Loucy (cell line): ENCODE results near the gene KIF24.
A peak's percentile ranks its signal among the peaks of the same experiment; 100 is the strongest.

Source experiments
- H2AFZ ChIP-seq: fragments of 200-600 bp; sonication (generic); 2 replicates; pipeline ENCODE4 v1.6.0; 2016; ENCODE audit warnings: antibody characterized with exemption, mild to moderate bottlenecking, low read length, moderate library complexity
- H3F3A ChIP-seq: fragments of 200-600 bp; 2 replicates; pipeline ENCODE4 v1.6.0; 2016; ENCODE audit warnings: antibody characterized with exemption, low read depth, mild to moderate bottlenecking
- H3K27me3 ChIP-seq: fragments of 200-600 bp; sonication (generic); 2 replicates; pipeline ENCODE4 v1.6.1; 2014; ENCODE audit warnings: low read length, mild to moderate bottlenecking; ENCODE audit not compliant: insufficient read depth, poor library complexity, severe bottlenecking
- H3K36me3 ChIP-seq: fragments of 200-600 bp; sonication (generic); 2 replicates; pipeline ENCODE4 v1.6.1; 2016; ENCODE audit warnings: low read length; ENCODE audit not compliant: insufficient read depth
- H3K4me1 ChIP-seq: fragments of 200-600 bp; sonication (generic); 2 replicates; pipeline ENCODE4 v1.5.1; 2014; ENCODE audit warnings: low read length, mild to moderate bottlenecking; ENCODE audit not compliant: insufficient read depth, poor library complexity, severe bottlenecking
- H3K4me2 ChIP-seq: fragments of 200-600 bp; sonication (generic); 2 replicates; pipeline ENCODE4 v1.6.0; 2014; ENCODE audit warnings: antibody characterized with exemption, low read length, low read depth, mild to moderate bottlenecking; ENCODE audit not compliant: poor library complexity, severe bottlenecking
- H3K4me3 ChIP-seq: fragments of 200-600 bp; sonication (generic); 2 replicates; pipeline ENCODE4 v1.5.1; 2014; ENCODE audit warnings: low read length, mild to moderate bottlenecking, mixed read lengths; ENCODE audit not compliant: poor library complexity, severe bottlenecking
- H3K79me2 ChIP-seq: fragments of 200-600 bp; sonication (generic); 2 replicates; pipeline ENCODE4 v1.6.1; 2014; ENCODE audit warnings: low read length; ENCODE audit not compliant: insufficient read depth
- H3K9ac ChIP-seq: fragments of 200-600 bp; sonication (generic); 2 replicates; pipeline ENCODE4 v1.6.0; 2014; ENCODE audit warnings: mild to moderate bottlenecking, low read depth, low read length, moderate library complexity; ENCODE audit not compliant: poor library complexity, severe bottlenecking
- H3K9me2 ChIP-seq: fragments of 200-600 bp; sonication (generic); replicated peaks from 2 replicates; pipeline ENCODE4 v1.6.1; 2016; ENCODE audit warnings: low read depth, low read length, mixed read lengths
- H3K9me3 ChIP-seq: fragments of 200-600 bp; sonication (generic); 2 replicates; pipeline ENCODE4 v1.6.1; 2014; ENCODE audit warnings: mild to moderate bottlenecking, antibody characterized with exemption, low read length, low read depth; ENCODE audit not compliant: insufficient read depth
- H4K20me1 ChIP-seq: fragments of 200-600 bp; sonication (generic); 2 replicates; pipeline ENCODE4 v1.6.0; 2014; ENCODE audit warnings: antibody characterized with exemption, low read length, mild to moderate bottlenecking; ENCODE audit not compliant: insufficient read depth, poor library complexity, severe bottlenecking
- CTCF ChIP-seq: fragments of 200-600 bp; sonication (generic); conservative IDR thresholded peaks from 2 replicates; pipeline ENCODE4 v1.5.1; 2014; ENCODE audit warnings: mild to moderate bottlenecking, antibody characterized with exemption, low read length
- EZH2phosphoT487 ChIP-seq: fragments of 200-600 bp; IDR thresholded peaks from 2 replicates; pipeline ENCODE4 v1.6.1; 2018; ENCODE audit warnings: antibody characterized with exemption, mild to moderate bottlenecking, moderate library complexity, borderline replicate concordance

The KIF24 gene

GRCh38 chr9:34326690-34327089 lies 2.4 kb downstream of the KIF24 start:
- peak overlapping the region; percentile 88 for H3K4me2 ChIP-seq
- no peak overlapping the region for H2AFZ ChIP-seq
- no peaks in the 10 kb centered on the region for H4K20me1 ChIP-seq
- no peak for TF ChIP-seq CTCF
- TF ChIP-seq EZH2phosphoT487, result no peak
- peaks cover 54% of the 10 kb centered on the region for H3K79me2 ChIP-seq
- no peaks in the 10 kb centered on the region for H3K36me3 ChIP-seq
- H3K9me3 ChIP-seq, result no peaks in the 10 kb centered on the region
- no peaks in the 10 kb centered on the region for H3F3A ChIP-seq
- H3K27me3 ChIP-seq, result no peaks in the 10 kb centered on the region
- H3K9ac ChIP-seq, result peak overlapping the region; percentile 45
- no peaks in the 10 kb centered on the region for H3K9me2 ChIP-seq
- H3K4me3 ChIP-seq, result peak overlapping the region; percentile 31
- H3K4me1 ChIP-seq, result peaks cover 14% of the 10 kb centered on the region

- Histone ChIP-seq H3K9me3 (no peaks in the 10 kb centered on the region), H4K20me1 (no peaks in the 10 kb centered on the region), H3K4me3 (no peak overlapping the region), H2AFZ (no peak overlapping the region), H3K4me2 (peak overlapping the region; percentile 3), H3K27me3 (no peaks in the 10 kb centered on the region), H3F3A (no peaks in the 10 kb centered on the region), H3K9ac (peak overlapping the region; percentile 5), H3K4me1 (peaks cover 11% of the 10 kb centered on the region), H3K9me2 (no peaks in the 10 kb centered on the region), H3K36me3 (no peaks in the 10 kb centered on the region), H3K79me2 (peaks cover 33% of the 10 kb centered on the region)
- no peak for TF ChIP-seq CTCF
- no peak for TF ChIP-seq EZH2phosphoT487
Measured at GRCh38 chr9:34322899-34323591, 6.0 kb downstream of the KIF24 start.

DNA sequence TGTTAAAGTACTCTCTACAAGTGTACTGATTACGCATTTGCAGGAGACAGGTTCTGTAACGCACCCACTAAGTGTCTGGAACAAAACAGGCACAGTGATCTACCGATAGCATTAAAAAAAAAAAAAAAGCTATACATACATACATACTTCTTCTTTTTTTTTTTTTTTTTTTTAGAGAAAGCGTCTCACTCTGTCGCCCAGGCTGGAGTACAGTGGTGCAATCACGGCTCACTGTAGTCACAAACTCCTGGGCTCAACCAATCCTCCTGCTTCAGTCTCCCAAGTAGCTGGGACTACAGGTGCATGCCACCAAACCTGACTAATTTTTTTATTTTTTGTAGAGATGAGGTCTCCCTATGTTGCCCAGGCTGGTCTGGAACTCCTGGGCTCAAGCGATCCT lies 7.6 kb downstream of the KIF24 start:
- H2AFZ ChIP-seq, result no peak overlapping the region
- no peaks in the 10 kb centered on the region for H3K27me3 ChIP-seq
- H3K4me2 ChIP-seq, result no peak overlapping the region
- H3K9me3 ChIP-seq, result no peaks in the 10 kb centered on the region
- no peaks in the 10 kb centered on the region for H4K20me1 ChIP-seq
- no peak for TF ChIP-seq EZH2phosphoT487
- no peak for TF ChIP-seq CTCF
- H3K4me3 ChIP-seq, result no peak overlapping the region
- H3K9me2 ChIP-seq, result no peaks in the 10 kb centered on the region
- H3F3A ChIP-seq, result no peaks in the 10 kb centered on the region
- H3K4me1 ChIP-seq, result peaks cover 3% of the 10 kb centered on the region
- H3K9ac ChIP-seq, result no peak overlapping the region
- no peaks in the 10 kb centered on the region for H3K36me3 ChIP-seq
- peaks cover 22% of the 10 kb centered on the region for H3K79me2 ChIP-seq
